K562 (cell line): ENCODE data around the gene PM20D1. TPM values are rescaled to one million over a fixed set of nuclear protein-coding genes. Genes with fewer than 3 reads are reported as not detected.

Experiments used
- ARID2 ChIP-seq: fragments of 450-650 bp; IDR thresholded peaks from 2 replicates; pipeline ENCODE4 v1.6.1; 2017; ENCODE audit warnings: antibody characterized with exemption, mild to moderate bottlenecking
- CCNT2 ChIP-seq: IDR thresholded peaks from 2 replicates; pipeline ENCODE4 v1.6.1; 2011; ENCODE audit warnings: borderline replicate concordance, low read depth, mild to moderate bottlenecking, moderate library complexity, mixed read lengths, low read length; ENCODE audit not compliant: insufficient read length; ENCODE audit errors: extremely low read depth
- ETV5 ChIP-seq: sonication (generic); formaldehyde crosslinking; IDR thresholded peaks from 2 replicates; pipeline ENCODE4 v1.4.0; 2020; ENCODE audit warnings: low read depth, mild to moderate bottlenecking, missing genetic modification reagents
- KAT2B ChIP-seq: IDR thresholded peaks from one replicate; pipeline ENCODE4 v1.6.1; 2012; ENCODE audit warnings: low read depth, mild to moderate bottlenecking, control low read depth, inconsistent platforms, low read length, moderate library complexity
- KAT8 ChIP-seq: fragments of 450-650 bp; IDR thresholded peaks from 2 replicates; pipeline ENCODE4 v1.6.1; 2016; ENCODE audit warnings: low read depth, mild to moderate bottlenecking
- KLF16 ChIP-seq: IDR thresholded peaks from 2 replicates; pipeline ENCODE4 v1.6.1; 2016; ENCODE audit warnings: antibody characterized with exemption
- NFRKB ChIP-seq: fragments of 450-650 bp; IDR thresholded peaks from 2 replicates; pipeline ENCODE4 v1.6.1; 2016; ENCODE audit warnings: low read depth
- NFXL1 ChIP-seq: fragments of 450-650 bp; formaldehyde crosslinking; IDR thresholded peaks from 2 replicates; pipeline ENCODE4 v1.4.0; 2021; ENCODE audit warnings: mild to moderate bottlenecking
- POLR3G ChIP-seq: IDR thresholded peaks from 2 replicates; pipeline ENCODE4 v1.6.1; 2011; ENCODE audit not compliant: insufficient read length, insufficient replicate concordance; ENCODE audit errors: extremely low read depth
- SMAD3 ChIP-seq: fragments of 450-650 bp; formaldehyde crosslinking; conservative IDR thresholded peaks from 2 replicates; pipeline ENCODE4 v1.4.0; 2020; ENCODE audit warnings: mild to moderate bottlenecking
- SMARCC2 ChIP-seq: fragments of 450-650 bp; IDR thresholded peaks from 2 replicates; pipeline ENCODE4 v1.6.1; 2017; ENCODE audit warnings: antibody characterized with exemption, moderate library complexity, mild to moderate bottlenecking, low read depth
- TARDBP ChIP-seq: fragments of 450-650 bp; IDR thresholded peaks from 2 replicates; pipeline ENCODE4 v1.6.1; 2016
- TEAD2 ChIP-seq: fragments of 450-650 bp; IDR thresholded peaks from 2 replicates; pipeline ENCODE4 v1.6.1; 2016; ENCODE audit warnings: missing genetic modification characterization, control low read depth, missing compliant biosample characterization
- ZC3H11A ChIP-seq: IDR thresholded peaks from 2 replicates; pipeline ENCODE4 v1.6.1; 2012; ENCODE audit warnings: low read depth, low read length, improper control_type of control experiment
- ZFPM2 ChIP-seq: fragments of 250-450 bp; sonication (Bioruptor Pico); IDR thresholded peaks from 2 replicates; pipeline ENCODE4 v1.5.1; 2022; ENCODE audit warnings: mild to moderate bottlenecking
- ZNF174 ChIP-seq: fragments of 250-450 bp; sonication (Bioruptor Pico); IDR thresholded peaks from 2 replicates; pipeline ENCODE4 v1.4.0; 2020; ENCODE audit warnings: mild to moderate bottlenecking
- ZNF561 ChIP-seq: fragments of 450-650 bp; formaldehyde crosslinking; conservative IDR thresholded peaks from 2 replicates; pipeline ENCODE4 v1.4.0; 2020; ENCODE audit warnings: mild to moderate bottlenecking, moderate library complexity
- polyA plus RNA-seq, 8 experiments: library from polyadenylated mRNA; depleted of rRNA in 4 of 8; stranded (reverse) in 5 of 8; unstranded in 3 of 8; fragments of >200 nt; fragmentation: Nextera tagmentation in 2 of 8; fragmentation: Illumina TruSeq in 1 of 8; extraction: Ambion mirVana in 2 of 8; extraction: Trizol in 1 of 8; gene quantifications; 2 replicates each; pipeline versions ENCODE4 v1.2.1 to v1.2.3, GENCODE V29; 2011 to 2014; ENCODE audit warnings: inconsistent platforms in 1 of 8, missing spikeins in 1 of 8
- total RNA-seq, 7 experiments: library from RNA; depleted of rRNA in 6 of 7; stranded (reverse); fragments of >200 nt in 6 of 7; fragmentation: Illumina TruSeq in 2 of 7; extraction: Trizol in 2 of 7; gene quantifications; 2 replicates each; pipeline versions ENCODE4 v1.2.1 to v1.2.3, GENCODE V29; 2011 to 2021; ENCODE audit warnings: low replicate concordance in 1 of 7
- TF ChIP-seq, protein P1 (sequence below): sonication (generic); formaldehyde crosslinking; IDR thresholded peaks from 2 replicates; pipeline ENCODE4 v1.8.0; 2022; ENCODE audit warnings: mild to moderate bottlenecking, missing genetic modification reagents, borderline replicate concordance
- TF ChIP-seq, protein P2 (sequence below): fragments of 450-650 bp; IDR thresholded peaks from 2 replicates; pipeline ENCODE4 v1.6.1; 2018; ENCODE audit not compliant: partially characterized antibody
- TF ChIP-seq, protein P3 (sequence below): fragments of 150-350 bp; IDR thresholded peaks from 2 replicates; pipeline ENCODE4 v1.6.1; 2014; ENCODE audit warnings: low read depth, mild to moderate bottlenecking, low read length, borderline replicate concordance

PM20D1 gene
- total and polyA plus RNA-seq, 9 of the 15 experiments (the other 6 are each of a cell fraction or from before 2014, with no cell fraction given): not detected

DNA sequence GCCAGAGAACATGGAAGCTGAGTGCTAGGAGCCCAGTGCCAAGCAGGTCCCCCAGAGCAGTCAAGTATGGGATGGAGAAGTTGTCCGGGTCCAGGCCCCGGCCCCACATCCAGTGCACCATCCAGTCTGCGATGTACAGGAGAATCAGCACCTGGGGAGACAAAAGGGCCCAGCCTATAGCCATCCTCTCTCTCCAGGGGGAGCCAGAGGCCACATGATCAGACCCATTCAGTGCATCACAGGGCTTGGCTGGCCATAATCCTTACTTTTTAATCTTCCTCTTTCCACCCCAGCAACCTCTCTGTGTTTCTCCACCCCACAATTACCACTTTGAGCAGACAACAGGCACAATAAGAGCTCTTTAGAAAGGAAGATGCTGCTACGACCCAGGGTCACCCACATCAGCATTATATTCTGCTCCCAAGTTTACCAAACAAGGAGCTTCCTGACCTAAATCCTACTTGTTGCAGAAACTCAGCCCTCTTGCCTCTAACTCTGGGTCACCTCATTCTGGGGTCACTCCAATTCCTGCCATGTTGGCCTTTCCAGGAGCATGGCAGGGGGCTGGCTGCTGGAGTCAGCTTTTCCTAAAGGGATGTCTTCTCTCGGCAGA lies 58.3 kb downstream of the PM20D1 start (continued):
- TF ChIP-seq NFRKB (no peak), KLF16 (0 out of 2 replicates have a peak, but pooled peaks have one; percentile 54), ARID2 (peak; percentile 77), ZFPM2 (CRISPR knock-in tag) (no peak), KAT2B (no peak), TARDBP (0 out of 2 replicates have a peak, but pooled peaks have one; percentile 57), TEAD2 (tag) (no peak), SMARCC2 (no peak), CCNT2 (no peak), POLR3G (no peak), ETV5 (CRISPR knock-in tag) (peak; percentile 45; the same call in 1 of the 2 replicates), ZNF561 (no peak), KAT8 (no peak), SMAD3 (CRISPR knock-in tag) (0 out of 2 replicates have a peak, but pooled peaks have one; percentile 51), ZNF174 (CRISPR knock-in tag) (no peak), NFXL1 (CRISPR knock-in tag) (no peak), ZC3H11A (0 out of 2 replicates have a peak, but pooled peaks have one; percentile 36)
- TF ChIP-seq, protein P1, sequence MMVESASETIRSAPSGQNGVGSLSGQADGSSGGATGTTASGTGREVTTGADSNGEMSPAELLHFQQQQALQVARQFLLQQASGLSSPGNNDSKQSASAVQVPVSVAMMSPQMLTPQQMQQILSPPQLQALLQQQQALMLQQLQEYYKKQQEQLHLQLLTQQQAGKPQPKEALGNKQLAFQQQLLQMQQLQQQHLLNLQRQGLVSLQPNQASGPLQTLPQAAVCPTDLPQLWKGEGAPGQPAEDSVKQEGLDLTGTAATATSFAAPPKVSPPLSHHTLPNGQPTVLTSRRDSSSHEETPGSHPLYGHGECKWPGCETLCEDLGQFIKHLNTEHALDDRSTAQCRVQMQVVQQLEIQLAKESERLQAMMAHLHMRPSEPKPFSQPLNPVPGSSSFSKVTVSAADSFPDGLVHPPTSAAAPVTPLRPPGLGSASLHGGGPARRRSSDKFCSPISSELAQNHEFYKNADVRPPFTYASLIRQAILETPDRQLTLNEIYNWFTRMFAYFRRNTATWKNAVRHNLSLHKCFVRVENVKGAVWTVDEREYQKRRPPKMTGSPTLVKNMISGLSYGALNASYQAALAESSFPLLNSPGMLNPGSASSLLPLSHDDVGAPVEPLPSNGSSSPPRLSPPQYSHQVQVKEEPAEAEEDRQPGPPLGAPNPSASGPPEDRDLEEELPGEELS: no peak
- TF ChIP-seq, protein P2, sequence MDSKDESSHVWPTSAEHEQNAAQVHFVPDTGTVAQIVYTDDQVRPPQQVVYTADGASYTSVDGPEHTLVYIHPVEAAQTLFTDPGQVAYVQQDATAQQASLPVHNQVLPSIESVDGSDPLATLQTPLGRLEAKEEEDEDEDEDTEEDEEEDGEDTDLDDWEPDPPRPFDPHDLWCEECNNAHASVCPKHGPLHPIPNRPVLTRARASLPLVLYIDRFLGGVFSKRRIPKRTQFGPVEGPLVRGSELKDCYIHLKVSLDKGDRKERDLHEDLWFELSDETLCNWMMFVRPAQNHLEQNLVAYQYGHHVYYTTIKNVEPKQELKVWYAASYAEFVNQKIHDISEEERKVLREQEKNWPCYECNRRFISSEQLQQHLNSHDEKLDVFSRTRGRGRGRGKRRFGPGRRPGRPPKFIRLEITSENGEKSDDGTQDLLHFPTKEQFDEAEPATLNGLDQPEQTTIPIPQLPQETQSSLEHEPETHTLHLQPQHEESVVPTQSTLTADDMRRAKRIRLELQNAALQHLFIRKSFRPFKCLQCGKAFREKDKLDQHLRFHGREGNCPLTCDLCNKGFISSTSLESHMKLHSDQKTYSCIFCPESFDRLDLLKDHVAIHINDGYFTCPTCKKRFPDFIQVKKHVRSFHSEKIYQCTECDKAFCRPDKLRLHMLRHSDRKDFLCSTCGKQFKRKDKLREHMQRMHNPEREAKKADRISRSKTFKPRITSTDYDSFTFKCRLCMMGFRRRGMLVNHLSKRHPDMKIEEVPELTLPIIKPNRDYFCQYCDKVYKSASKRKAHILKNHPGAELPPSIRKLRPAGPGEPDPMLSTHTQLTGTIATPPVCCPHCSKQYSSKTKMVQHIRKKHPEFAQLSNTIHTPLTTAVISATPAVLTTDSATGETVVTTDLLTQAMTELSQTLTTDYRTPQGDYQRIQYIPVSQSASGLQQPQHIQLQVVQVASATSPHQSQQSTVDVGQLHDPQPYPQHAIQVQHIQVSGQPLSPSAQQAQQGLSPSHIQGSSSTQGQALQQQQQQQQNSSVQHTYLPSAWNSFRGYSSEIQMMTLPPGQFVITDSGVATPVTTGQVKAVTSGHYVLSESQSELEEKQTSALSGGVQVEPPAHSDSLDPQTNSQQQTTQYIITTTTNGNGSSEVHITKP: no peak
- TF ChIP-seq, protein P3, sequence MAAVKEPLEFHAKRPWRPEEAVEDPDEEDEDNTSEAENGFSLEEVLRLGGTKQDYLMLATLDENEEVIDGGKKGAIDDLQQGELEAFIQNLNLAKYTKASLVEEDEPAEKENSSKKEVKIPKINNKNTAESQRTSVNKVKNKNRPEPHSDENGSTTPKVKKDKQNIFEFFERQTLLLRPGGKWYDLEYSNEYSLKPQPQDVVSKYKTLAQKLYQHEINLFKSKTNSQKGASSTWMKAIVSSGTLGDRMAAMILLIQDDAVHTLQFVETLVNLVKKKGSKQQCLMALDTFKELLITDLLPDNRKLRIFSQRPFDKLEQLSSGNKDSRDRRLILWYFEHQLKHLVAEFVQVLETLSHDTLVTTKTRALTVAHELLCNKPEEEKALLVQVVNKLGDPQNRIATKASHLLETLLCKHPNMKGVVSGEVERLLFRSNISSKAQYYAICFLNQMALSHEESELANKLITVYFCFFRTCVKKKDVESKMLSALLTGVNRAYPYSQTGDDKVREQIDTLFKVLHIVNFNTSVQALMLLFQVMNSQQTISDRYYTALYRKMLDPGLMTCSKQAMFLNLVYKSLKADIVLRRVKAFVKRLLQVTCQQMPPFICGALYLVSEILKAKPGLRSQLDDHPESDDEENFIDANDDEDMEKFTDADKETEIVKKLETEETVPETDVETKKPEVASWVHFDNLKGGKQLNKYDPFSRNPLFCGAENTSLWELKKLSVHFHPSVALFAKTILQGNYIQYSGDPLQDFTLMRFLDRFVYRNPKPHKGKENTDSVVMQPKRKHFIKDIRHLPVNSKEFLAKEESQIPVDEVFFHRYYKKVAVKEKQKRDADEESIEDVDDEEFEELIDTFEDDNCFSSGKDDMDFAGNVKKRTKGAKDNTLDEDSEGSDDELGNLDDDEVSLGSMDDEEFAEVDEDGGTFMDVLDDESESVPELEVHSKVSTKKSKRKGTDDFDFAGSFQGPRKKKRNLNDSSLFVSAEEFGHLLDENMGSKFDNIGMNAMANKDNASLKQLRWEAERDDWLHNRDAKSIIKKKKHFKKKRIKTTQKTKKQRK: no peak
